Activated T-helper 17 cell treated with anti-CD3 and anti-CD28 coated beads, Interleukin-2, amount 50 U/mL, for 72 hours (primary cell): ENCODE measurements around the gene PRDM7. TPM values are rescaled to one million over a fixed set of nuclear protein-coding genes. Genes with fewer than 3 reads are reported as not detected.
A peak's percentile ranks its signal among the peaks of the same experiment; 100 is the strongest.
"Not testable (repeated sequence)": the region's sequence is repeated elsewhere in the genome, so short reads cannot be mapped to it uniquely, and the experiment has no call there.

Experiments used
- ATAC-seq: fragments of 150-1000 bp; cut with Tn5 transposase; replicated peaks from 2 replicates; pipeline ENCODE4 v1.10.0; 2021; ENCODE audit warnings: mild to moderate bottlenecking, moderate library complexity
- H3K27ac Mint-ChIP-seq: one replicate; pipeline ENCODE4 v1.8.0; 2022; ENCODE audit warnings: mixed read lengths
- H3K27me3 Mint-ChIP-seq: one replicate; pipeline ENCODE4 v1.8.0; 2022; ENCODE audit warnings: mixed read lengths
- H3K36me3 Mint-ChIP-seq: one replicate; pipeline ENCODE4 v1.8.0; 2022; ENCODE audit warnings: low read depth, mild to moderate bottlenecking, mixed read lengths
- H3K4me1 Mint-ChIP-seq: one replicate; pipeline ENCODE4 v1.8.0; 2022; ENCODE audit warnings: mixed read lengths
- H3K4me3 Mint-ChIP-seq: one replicate; pipeline ENCODE4 v1.8.0; 2022; ENCODE audit warnings: mild to moderate bottlenecking, mixed read lengths
- H3K9me3 Mint-ChIP-seq: one replicate; pipeline ENCODE4 v1.8.0; 2022; ENCODE audit warnings: mixed read lengths
- total RNA-seq, 2 donors: library from RNA; stranded (reverse); gene quantifications; one replicate each; pipeline ENCODE4 v1.2.3, GENCODE V29; 2022

Gene PRDM7
- total RNA-seq, 2 donors from 2014 or later, result 0.13 TPM; not detected in 1

DNA sequence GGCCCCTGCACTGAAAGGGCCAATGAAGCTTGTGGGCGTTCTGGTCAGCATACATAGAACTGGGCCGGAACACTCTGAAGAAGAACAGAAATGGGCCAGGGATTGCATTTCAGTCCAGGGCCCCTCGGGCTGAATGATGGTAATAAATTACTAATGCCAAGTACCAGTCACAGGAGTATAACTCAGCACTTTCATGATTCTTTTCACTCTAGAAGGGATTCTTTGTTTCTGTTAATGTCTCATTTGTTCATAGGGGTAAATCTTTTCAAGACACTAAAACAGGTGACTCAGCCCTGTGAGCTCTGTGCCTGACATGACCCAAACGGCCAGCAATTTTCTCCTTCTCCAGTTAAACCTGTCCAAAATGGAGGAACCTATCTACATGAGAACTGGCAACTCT is 15.7 kb upstream of the PRDM7 start:
- ATAC-seq, H3K27me3 Mint-ChIP-seq, H3K9me3 Mint-ChIP-seq, H3K4me1 Mint-ChIP-seq, H3K4me3 Mint-ChIP-seq, H3K27ac Mint-ChIP-seq, H3K36me3 Mint-ChIP-seq: not testable (repeated sequence)

DNA sequence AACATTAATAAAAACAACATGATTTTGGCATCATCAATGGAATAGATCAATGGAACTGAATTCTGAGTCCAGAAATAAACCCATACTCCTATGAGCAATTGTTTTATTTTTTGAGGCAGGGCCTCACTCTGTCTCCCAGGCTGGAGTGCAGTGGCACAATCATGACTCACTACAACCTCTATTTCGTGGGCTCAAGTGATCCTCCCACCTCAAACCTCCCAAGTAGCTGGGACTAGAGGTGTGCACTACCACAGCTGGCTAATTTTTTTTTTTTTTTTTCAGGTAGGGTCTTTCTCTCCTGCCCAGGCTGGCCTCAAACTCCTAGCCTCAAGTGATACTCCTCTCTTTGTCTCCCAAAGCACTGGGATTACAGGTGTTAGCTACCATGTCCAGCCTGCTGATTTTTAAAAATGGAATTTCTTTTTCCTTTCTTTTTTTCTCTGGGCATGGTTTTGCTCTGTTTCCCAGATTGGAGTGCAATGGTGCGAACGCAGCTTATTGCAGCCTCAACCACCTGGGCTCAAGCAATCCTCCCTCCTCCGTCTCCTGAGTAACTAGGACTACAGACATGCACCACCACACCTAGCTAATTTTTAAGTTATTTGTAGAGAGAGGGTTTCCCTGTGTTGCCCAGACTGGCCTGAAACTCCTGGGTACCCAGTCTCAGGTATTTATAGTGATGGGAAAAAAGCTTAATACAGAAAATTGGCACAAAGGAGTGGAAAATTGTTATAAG is 7.3 kb upstream of the PRDM7 start:
- Mint-ChIP-seq H3K4me3 (no peak overlapping the region), H3K4me1 (peaks cover 5% of the 10 kb centered on the region), H3K27ac (no peak overlapping the region), H3K27me3 (peaks cover 3% of the 10 kb centered on the region), H3K9me3 (no peaks in the 10 kb centered on the region), H3K36me3 (no peaks in the 10 kb centered on the region)
- no peak for ATAC-seq

DNA sequence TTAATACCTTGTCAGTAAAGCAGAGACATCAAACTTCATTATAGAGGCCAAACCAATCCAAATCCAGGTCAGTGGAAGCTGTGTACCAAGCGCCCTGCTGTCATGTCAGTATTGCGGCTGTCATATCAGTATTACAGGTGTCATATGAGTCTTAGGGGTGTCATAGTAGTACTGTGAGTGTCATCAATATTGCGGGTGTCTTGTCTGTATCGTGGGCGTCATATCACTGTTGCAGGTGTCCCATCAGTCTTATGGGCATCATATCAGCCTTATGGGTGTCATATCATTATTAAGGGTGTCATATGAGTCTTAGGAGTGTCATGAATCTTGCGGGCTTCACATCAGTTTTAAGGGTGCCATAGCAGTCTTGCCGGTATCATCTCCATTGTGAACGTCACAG is 6.0 kb upstream of the PRDM7 start:
- Mint-ChIP-seq H3K9me3 (no peaks in the 10 kb centered on the region), H3K4me1 (peaks cover 5% of the 10 kb centered on the region), H3K27me3 (peaks cover 3% of the 10 kb centered on the region), H3K27ac (peak overlapping the region; percentile 87), H3K36me3 (no peaks in the 10 kb centered on the region), H3K4me3 (peak overlapping the region; percentile 89)
- peak; percentile 71 for ATAC-seq

DNA sequence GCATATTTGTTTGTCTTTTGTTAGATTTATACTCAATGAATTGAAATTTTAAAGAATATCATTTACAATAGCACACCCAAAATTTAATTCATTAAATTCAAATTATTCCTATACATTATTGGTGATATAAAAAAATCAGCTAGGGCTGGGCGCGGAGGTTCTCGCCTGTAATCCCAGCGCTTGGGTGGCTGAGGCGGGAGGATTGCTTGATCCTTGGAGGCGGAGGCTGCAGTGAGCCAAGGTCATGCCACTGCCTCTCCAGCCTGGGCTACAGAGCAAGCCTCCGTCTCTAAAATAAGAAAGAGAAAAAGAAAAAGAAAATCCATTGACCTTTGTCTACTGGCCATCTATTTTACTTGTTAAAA is 4.5 kb upstream of the PRDM7 start:
- ATAC-seq, result no peak
- no peaks in the 10 kb centered on the region for H3K9me3 Mint-ChIP-seq
- peak overlapping the region; percentile 87 for H3K27ac Mint-ChIP-seq
- peaks cover 3% of the 10 kb centered on the region for H3K27me3 Mint-ChIP-seq
- H3K36me3 Mint-ChIP-seq, result no peaks in the 10 kb centered on the region
- H3K4me3 Mint-ChIP-seq, result peak overlapping the region; percentile 89
- peaks cover 18% of the 10 kb centered on the region for H3K4me1 Mint-ChIP-seq

DNA sequence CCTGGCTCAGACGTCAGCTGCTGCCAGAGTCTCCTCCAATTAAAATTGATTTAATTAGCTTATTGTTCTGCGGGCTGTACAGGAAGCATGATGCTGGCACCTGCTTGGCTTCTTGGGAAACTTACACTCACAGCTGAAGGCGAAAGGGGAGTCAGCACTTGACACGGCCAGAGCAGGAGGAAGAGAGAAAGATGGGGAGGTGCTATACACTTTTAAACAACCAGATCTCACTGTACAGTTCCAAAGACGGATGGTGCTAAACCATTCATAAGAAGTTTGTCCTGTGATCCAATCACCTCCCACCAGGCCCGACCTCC is 1.4 kb upstream of the PRDM7 start:
- Mint-ChIP-seq H3K36me3 (no peaks in the 10 kb centered on the region), H3K27me3 (peaks cover 3% of the 10 kb centered on the region), H3K9me3 (no peaks in the 10 kb centered on the region), H3K4me3 (peak overlapping the region; percentile 90), H3K4me1 (peaks cover 19% of the 10 kb centered on the region), H3K27ac (no peak overlapping the region)
- ATAC-seq, result no peak

DNA sequence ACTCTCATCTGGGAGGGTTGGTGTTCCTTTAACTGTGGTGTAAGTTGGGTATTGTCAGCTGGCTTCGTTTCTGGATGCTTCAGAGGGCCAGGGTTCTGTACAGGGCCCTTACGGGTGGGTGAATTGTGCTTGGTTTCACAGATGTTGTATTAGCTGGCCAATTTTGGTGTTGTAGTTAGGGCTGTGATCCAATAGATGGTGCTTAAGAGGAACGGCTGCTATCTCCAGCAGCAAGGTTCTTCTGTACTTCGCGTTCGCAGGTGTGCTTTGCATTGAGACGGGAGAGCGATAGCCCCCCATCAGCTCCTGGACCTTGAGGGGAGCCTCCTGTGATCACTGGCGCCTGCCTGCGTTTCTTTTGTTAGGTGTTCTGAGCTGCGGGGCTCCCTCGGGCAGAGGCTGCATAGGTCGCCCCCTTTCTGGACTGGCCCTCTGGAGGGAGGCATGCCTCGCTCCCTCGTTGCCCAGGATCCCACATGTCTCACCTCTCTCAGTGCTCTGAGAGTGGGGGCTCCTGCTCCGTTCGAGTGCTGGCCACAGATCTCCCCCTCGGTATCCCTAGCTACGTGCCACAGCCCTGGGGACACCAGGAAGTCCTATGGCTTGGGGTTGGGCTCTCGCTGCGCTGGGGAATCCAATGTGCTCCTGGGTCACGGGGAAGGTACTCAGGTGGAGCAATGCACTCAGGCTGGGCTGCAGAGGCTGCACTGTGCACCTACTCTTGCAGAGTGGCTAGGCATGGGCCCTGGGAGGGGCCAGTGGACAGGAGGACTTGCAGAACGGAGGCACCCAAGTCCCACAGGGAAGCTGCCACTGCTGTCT is 837 bp upstream of the PRDM7 start:
- Mint-ChIP-seq H3K27me3 (peaks cover 3% of the 10 kb centered on the region), H3K4me1 (peaks cover 19% of the 10 kb centered on the region), H3K36me3 (no peaks in the 10 kb centered on the region), H3K27ac (peak overlapping the region; percentile 83), H3K9me3 (no peaks in the 10 kb centered on the region), H3K4me3 (peak overlapping the region; percentile 90)
- ATAC-seq, result peak; percentile 52

DNA sequence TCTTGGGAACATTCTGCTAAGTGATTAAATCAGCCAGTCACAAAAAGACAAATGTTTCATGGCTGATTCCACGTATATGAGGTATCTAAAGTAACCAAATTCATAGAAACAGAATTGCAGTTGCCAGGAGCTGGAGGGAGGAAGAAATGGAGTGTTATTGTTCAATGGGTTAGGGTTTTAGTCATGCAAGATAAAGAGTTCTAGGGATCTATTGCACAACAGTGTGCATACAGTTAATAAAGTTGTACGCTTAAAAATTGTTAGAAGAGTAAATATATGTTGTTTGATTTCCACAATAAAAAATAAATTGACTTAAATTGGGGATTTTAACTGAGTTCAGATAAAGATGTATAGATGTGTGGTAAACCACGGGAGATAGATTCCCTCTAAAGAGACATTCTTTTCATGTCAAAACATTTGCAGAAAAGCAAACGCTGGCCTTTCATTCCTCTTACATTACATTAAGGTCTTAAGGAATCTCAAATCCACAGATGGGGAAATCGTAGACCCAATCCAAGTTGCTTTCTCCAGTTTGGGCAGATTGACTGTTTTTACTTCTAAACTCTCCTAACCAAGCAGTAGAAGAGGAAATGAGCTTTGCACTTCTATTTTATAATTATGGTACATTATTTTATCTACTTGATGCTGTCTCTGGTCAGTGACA is 4.6 kb downstream of the PRDM7 start:
- Mint-ChIP-seq H3K9me3 (no peaks in the 10 kb centered on the region), H3K27ac (no peak overlapping the region), H3K4me1 (peaks cover 11% of the 10 kb centered on the region), H3K27me3 (peaks cover 10% of the 10 kb centered on the region), H3K4me3 (no peak overlapping the region), H3K36me3 (no peaks in the 10 kb centered on the region)
- ATAC-seq, result no peak

DNA sequence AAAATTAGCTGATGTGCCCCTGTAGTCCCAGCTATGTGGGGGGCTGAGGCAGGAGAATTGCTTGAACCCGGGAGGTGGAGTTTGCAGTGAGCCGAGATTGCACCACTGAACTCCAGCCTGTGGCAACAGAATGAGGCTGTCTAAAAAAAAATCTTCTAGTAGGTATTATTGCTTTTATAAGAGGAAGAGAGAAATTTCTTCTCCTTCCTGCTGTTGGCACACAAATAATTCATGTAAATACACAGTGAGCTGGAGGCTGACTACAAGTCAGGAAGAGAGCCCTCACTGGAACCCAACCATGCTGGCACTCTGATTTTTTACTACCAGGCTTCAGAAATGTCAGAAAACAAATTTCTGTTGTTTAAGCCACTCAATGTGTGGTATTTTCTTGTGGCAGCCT is 6.7 kb downstream of the PRDM7 start:
- Mint-ChIP-seq H3K4me1 (no peaks in the 10 kb centered on the region), H3K9me3 (no peaks in the 10 kb centered on the region), H3K27me3 (peaks cover 10% of the 10 kb centered on the region), H3K36me3 (no peaks in the 10 kb centered on the region), H3K27ac (no peak overlapping the region), H3K4me3 (no peak overlapping the region)
- no peak for ATAC-seq

DNA sequence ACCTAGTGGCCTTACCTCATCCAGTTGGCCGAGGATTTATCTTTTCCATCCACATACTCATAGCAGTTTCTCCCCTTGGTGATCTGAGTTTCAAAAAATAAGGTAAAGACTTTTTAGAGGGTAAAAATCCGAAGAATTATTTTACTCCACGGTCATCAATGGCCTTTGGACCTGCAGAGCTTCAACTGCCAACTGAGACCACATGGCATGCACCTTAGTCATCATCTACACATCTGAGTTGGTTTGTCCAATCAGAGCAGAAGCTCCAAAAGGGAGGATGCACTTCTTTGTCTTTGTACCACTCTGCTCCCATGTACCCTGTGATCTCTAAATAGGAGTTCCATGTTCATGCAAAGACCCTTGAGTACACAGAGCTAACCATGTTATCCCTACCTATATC is 15.7 kb downstream of the PRDM7 start:
- Mint-ChIP-seq H3K4me1 (peaks cover 16% of the 10 kb centered on the region), H3K27me3 (peaks cover 11% of the 10 kb centered on the region), H3K4me3 (no peak overlapping the region), H3K36me3 (no peaks in the 10 kb centered on the region), H3K9me3 (no peaks in the 10 kb centered on the region), H3K27ac (no peak overlapping the region)
- ATAC-seq, result no peak

DNA sequence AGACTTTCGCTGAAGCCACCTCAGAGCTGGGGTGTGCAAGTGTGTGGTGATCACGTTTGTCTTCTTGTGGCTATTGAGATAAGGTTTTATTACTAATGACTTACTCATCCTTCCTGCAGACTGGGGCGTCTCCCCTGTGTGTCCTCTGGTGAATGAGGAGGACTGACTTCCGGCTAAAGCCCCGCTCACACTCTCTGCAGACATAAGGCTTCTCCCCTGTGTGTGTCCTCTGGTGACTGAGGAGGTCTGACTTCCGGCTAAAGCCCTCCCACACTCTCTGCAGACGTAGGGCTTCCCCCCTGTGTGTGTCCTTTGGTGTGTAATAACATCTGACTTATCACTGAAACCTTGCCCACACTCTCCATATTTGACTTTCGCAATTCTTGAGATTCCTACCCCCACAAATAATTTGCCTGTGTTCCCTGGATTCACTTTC is 19.4 kb downstream of the PRDM7 start:
- Mint-ChIP-seq H3K27me3 (peaks cover 9% of the 10 kb centered on the region), H3K27ac (peak overlapping the region; percentile 12), H3K4me1 (peaks cover 16% of the 10 kb centered on the region), H3K9me3 (peaks cover 12% of the 10 kb centered on the region), H3K36me3 (no peaks in the 10 kb centered on the region), H3K4me3 (peak overlapping the region; percentile 40)
- peak; percentile 96 for ATAC-seq

DNA sequence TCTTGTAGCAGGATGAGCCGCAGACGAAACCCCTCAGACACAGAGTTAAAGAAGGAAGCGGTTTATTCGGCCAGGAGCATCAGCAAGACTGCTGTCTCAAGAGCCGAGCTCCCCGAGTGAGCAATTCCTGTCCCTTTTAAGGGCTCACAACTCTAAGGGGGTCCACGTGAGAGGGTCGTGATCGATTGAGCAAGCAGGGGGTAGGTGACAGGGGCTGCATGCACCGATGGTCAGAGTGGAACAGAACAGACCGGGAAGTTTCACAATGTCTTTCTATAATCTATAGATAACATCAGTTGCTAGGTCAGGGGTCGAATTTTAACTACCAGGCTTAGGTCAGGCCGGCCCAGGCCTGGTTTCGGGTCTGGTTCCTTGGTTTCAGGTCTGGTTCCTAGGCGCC is 20.6 kb downstream of the PRDM7 start:
- Mint-ChIP-seq H3K4me1 (peaks cover 16% of the 10 kb centered on the region), H3K9me3 (peaks cover 12% of the 10 kb centered on the region)
- not testable (repeated sequence) for H3K4me3 Mint-ChIP-seq, H3K36me3 Mint-ChIP-seq, H3K27ac Mint-ChIP-seq, H3K27me3 Mint-ChIP-seq, ATAC-seq

DNA sequence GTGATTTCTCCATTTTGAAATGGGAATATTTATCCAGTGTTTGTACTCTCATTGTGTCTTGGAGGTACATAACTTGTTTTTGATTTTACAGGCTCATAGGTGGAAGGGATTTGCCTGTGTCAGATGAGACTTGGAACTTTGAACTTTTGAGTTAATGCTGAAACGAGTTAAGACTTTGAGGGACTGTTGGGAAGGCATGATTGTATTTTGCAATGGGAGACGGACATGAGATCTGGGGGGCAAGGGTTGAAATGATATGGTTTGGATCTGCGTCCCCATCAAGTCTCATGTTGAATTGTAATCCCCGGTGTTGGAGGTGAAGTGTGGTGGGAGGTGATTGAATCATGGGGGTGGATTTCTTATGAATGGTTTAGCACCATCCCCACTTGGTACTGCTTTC is 21.8 kb downstream of the PRDM7 start:
- Mint-ChIP-seq H3K4me3 (no peak overlapping the region), H3K27ac (no peak overlapping the region), H3K36me3 (no peaks in the 10 kb centered on the region), H3K4me1 (peaks cover 16% of the 10 kb centered on the region), H3K9me3 (peaks cover 12% of the 10 kb centered on the region), H3K27me3 (peaks cover 9% of the 10 kb centered on the region)
- no peak for ATAC-seq

DNA sequence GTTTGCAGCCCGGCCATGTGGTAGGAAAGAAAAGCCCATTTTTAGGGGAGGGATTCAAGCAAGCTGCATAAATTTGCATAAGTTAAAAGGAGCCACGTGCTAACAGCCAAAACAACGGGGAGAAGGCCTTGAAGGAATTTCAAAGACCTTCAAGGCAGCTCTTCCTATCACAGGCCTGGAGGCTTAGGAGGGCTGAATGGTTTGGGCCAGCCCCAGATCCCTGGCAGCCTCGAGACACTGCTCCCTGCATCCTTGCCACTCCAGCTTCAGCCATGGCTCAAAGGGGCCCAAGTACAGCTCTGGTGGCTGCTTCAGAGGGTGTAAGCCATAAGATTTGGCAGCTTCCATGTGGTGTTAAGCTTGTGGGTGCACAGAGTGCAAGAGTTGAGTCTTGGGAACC is 22.6 kb downstream of the PRDM7 start:
- H3K9me3 Mint-ChIP-seq, result peaks cover 12% of the 10 kb centered on the region
- no peak overlapping the region for H3K4me3 Mint-ChIP-seq
- no peaks in the 10 kb centered on the region for H3K36me3 Mint-ChIP-seq
- peaks cover 7% of the 10 kb centered on the region for H3K27me3 Mint-ChIP-seq
- no peak overlapping the region for H3K27ac Mint-ChIP-seq
- ATAC-seq, result no peak
- peaks cover 16% of the 10 kb centered on the region for H3K4me1 Mint-ChIP-seq

DNA sequence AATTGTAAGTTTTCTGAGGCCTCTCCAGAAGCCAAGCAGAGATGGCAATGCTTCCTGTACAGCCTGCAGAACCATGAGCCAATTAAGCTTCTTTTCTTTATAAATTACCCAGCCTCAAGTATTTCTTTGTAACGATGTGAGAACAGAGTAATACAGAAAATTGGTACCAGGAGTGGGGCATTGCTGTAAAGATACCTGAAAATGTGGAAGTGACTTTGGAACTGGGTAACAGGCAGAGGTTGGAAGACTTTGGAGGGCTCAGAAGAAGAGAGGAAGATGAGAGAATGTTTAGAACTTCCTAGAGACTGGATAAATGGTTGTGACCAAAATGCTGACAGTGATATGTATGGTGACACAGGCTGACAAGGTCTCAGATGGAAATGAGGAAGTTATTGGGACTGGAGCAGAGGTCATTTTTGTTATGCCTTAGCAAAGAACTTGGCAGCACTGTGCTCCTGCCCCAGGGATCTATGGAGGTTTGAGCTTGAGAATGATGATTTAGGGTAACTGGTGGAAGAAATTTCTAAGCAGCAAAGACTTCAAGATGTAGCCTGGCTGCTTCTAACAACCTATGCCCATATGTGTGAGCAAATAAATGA is 23.1 kb downstream of the PRDM7 start:
- H3K4me3 Mint-ChIP-seq, result no peak overlapping the region
- ATAC-seq, result no peak
- H3K36me3 Mint-ChIP-seq, result no peaks in the 10 kb centered on the region
- H3K9me3 Mint-ChIP-seq, result peaks cover 12% of the 10 kb centered on the region
- H3K4me1 Mint-ChIP-seq, result peaks cover 16% of the 10 kb centered on the region
- peaks cover 5% of the 10 kb centered on the region for H3K27me3 Mint-ChIP-seq
- H3K27ac Mint-ChIP-seq, result no peak overlapping the region
